ENCODE results near the gene FAM200A.
"Not testable (repeated sequence)": the region's sequence is repeated elsewhere in the genome, so short reads cannot be mapped to it uniquely, and the experiment has no call there.

- TF ChIP-seq POLR2A (IDR thresholded peaks at IDR 0.05); CTCF (IDR thresholded peaks at IDR 0.05); EP300 (IDR thresholded peaks at IDR 0.05; ENCODE audit: low read depth); POLR2AphosphoS5 (IDR thresholded peaks at IDR 0.05): not testable (repeated sequence)
These were observed 2.4 kb downstream of the FAM200A start for GRCh38 chr7:99549545-99549944.
